Large intestine (tissue), 3 donors: ENCODE measurements around the gene DNAJC5. TPM values are rescaled to one million over a fixed set of nuclear protein-coding genes. Genes with fewer than 3 reads are reported as not detected.
A peak's percentile ranks its signal among the peaks of the same experiment; 100 is the strongest.
"Not testable (repeated sequence)": the region's sequence is repeated elsewhere in the genome, so short reads cannot be mapped to it uniquely, and the experiment has no call there.

Source experiments
- DNase-seq, 2 donors: peaks; one replicate each; pipeline versions ENCODE4 v3.0.0 to v3.0.0-alpha.2; 2013
- H3K27ac ChIP-seq: one replicate; pipeline ENCODE4 v1.5.1; 2013; ENCODE audit warnings: low read length
- H3K27me3 ChIP-seq: 2 replicates; pipeline ENCODE4 v1.6.1; 2013; ENCODE audit warnings: low read length; ENCODE audit not compliant: control insufficient read depth, insufficient read depth
- H3K36me3 ChIP-seq: 2 replicates; pipeline ENCODE4 v1.6.1; 2013; ENCODE audit warnings: low read length; ENCODE audit not compliant: control insufficient read depth, insufficient read depth
- H3K4me1 ChIP-seq: one replicate; pipeline ENCODE4 v1.6.1; 2013; ENCODE audit warnings: low read length; ENCODE audit not compliant: control insufficient read depth, insufficient read depth
- H3K4me3 ChIP-seq: one replicate; pipeline ENCODE4 v1.5.1; 2013; ENCODE audit warnings: low read length
- H3K9me3 ChIP-seq: one replicate; pipeline ENCODE4 v1.6.1; 2013; ENCODE audit warnings: mild to moderate bottlenecking, low read depth, low read length, moderate library complexity; ENCODE audit not compliant: control insufficient read depth
- WGBS: methylation state at CpG from one replicate; pipeline ENCODE4 v1.1.5; 2013; ENCODE audit warnings: low lambda C conversion rate; ENCODE audit not compliant: insufficient coverage; 5-methylcytosine and 5-hydroxymethylcytosine counted together
- polyA plus RNA-seq: library from polyadenylated mRNA; unstranded; fragments of 120-200 nt; gene quantifications from one replicate; pipeline ENCODE4 v1.2.1, GENCODE V29; 2013

DNAJC5 gene
- polyA plus RNA-seq, 1 donor: 21.9 TPM

DNA sequence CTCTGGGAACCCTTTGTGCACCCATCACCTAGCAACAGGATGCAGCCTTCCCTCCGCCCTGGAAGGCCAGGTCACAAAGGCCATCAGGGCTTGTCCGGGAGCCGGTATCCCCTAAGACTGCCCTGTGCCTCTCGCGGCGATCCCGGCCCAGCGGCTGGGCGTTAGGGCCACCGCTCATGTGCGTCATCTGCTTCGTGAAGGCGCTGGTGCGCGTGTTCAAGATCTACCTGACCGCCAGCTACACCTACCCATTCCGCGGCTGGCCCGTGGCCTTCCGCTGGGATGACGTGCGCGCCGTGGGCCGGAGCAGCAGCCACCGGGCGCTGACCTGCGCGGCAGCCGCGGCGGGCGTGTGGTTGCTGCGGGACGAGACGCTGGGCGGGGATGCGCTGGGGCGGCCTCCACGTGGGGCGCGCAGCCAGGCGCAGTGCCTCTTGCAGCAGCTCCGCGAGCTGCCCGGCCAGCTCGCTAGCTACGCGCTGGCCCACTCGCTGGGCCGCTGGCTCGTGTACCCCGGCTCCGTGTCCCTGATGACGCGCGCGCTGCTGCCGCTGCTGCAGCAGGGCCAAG is 33.5 kb upstream of the DNAJC5 start, which contains the start of gene ABHD16B:
TSS of gene ABHD16B (plus strand) at position 134 of the 570 bp plus-strand sequence. CDS start at position 177, 43 bp downstream.
- H3K27ac ChIP-seq: no peak within 1 kb of the TSS
- 100% methylated on average over 1 of the region's 59 CpGs for WGBS

DNA sequence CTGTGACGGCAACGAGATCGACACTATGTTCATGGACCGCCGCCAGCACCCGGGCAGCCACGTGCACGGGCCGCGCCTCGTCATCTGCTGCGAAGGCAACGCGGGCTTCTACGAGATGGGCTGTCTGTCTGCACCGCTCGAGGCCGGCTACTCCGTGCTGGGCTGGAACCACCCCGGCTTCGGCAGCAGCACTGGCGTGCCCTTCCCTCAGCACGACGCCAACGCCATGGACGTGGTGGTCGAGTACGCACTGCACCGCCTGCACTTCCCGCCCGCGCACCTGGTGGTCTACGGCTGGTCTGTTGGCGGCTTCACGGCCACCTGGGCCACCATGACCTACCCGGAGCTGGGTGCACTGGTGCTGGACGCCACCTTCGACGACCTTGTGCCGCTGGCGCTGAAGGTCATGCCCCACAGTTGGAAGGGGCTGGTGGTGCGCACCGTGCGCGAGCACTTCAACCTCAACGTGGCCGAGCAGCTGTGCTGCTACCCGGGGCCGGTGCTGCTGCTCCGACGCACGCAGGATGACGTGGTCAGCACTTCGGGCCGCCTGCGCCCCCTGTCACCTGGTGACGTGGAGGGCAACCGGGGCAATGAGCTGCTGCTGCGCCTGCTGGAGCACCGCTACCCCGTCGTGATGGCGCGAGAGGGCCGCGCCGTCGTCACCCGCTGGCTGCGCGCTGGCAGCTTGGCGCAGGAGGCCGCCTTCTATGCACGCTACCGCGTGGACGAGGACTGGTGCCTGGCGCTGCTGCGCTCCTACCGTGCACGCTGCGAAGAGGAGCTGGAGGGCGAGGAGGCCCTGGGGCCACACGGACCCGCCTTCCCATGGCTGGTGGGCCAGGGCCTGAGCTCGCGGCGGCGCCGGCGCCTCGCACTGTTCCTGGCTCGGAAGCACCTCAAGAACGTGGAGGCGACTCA is 32.7 kb upstream of the DNAJC5 start:
- no peak overlapping the region for H3K27ac ChIP-seq
- H3K4me1 ChIP-seq: peaks cover 29% of the 10 kb centered on the region
- no peak overlapping the region for H3K4me3 ChIP-seq
- DNase-seq: no peak
- H3K36me3 ChIP-seq: peaks cover 5% of the 10 kb centered on the region
- peaks cover 8% of the 10 kb centered on the region for H3K9me3 ChIP-seq
- no CpG with 5 or more reads among the region's 95 CpGs for WGBS
- H3K27me3 ChIP-seq: peaks cover 8% of the 10 kb centered on the region

More for the DNA sequence above, 33.5 kb upstream of the DNAJC5 start, which contains the start of gene ABHD16B:
- peaks cover 34% of the 10 kb centered on the region for H3K4me1 ChIP-seq
- peaks cover 5% of the 10 kb centered on the region for H3K36me3 ChIP-seq
- peaks cover 8% of the 10 kb centered on the region for H3K9me3 ChIP-seq
- H3K4me3 ChIP-seq: no peak within 1 kb of the TSS
- DNase-seq: no peak
- H3K27me3 ChIP-seq: peaks cover 14% of the 10 kb centered on the region

DNA sequence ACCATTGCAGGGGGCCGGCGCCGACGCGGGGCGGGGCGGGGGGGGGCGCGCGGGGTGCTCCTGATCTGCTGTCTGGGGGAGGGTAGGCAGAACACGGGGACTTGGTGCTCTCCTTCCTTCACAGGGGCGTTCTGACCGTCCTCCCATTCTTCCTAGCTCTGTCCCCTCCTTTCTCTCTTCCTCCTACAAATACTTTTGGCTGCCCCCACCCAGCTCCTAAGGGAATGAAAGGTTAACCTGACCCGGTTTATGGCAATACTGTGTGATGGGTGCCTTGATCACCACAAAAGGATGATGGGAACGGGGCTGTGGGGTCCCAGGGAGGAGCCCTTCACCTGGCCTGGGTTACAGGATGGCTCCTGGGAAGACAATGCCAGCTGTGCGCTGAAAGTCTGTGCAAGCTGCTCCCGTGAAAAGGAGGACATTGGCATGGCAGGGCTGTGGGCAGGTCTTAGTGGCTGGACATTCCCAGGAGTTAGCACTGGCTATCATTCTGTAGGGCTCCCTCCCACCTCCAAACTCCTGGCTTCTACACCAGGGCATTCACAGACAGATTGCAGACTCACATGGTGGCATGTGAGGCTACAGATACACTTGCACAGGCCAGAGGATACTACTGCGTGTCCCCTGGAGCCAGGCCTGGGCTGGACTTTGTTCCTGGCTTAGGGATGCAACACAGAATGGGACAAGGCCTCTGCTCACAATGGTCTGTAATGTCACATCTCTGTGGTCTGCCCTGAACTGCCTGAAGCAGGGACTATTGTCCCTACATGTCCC is 31.7 kb upstream of the DNAJC5 start:
- Histone ChIP-seq H3K27ac (peak overlapping the region; percentile 96), H3K27me3 (peaks cover 2% of the 10 kb centered on the region), H3K4me3 (peak overlapping the region; percentile 98), H3K36me3 (peaks cover 6% of the 10 kb centered on the region), H3K9me3 (peaks cover 8% of the 10 kb centered on the region), H3K4me1 (peaks cover 25% of the 10 kb centered on the region)
- no CpG with 5 or more reads among the region's 18 CpGs for WGBS
- no peak for DNase-seq

DNA sequence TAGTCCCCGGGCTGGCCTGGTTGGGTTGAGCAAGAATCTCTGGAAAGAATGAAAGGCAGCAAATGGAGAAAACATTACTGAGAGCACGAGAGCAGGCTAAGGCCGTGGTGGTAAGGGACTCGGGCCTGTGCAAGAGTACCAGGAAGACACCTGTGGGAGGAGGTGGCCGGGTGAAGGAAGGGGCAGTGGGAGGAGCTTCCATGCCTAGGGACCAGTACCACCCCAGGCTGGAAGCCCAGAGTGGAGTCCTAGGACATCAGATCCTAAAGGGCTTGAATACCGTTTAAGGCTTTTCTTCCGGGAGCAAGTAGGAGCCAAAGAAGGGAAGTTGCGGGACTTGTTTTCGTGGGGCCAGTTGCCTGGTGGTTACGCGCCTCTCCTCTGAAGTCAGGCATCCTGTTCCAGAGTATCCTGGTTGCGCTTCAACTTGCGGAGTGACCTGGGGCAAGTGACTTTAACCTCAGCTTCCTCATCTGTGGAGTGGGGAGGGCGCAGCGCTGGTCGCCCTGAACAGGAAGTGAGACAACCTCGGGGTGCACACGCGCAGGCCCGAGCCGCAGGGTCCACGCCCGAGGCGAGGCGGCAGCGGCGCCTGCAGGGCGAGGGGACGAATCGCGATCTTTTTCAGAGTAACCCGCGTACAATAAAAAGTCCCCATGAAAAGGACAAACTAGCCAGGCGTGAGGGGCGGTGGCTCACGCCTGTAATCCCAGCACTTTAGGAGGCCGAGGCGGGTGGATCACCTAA is 31.0 kb upstream of the DNAJC5 start:
- Histone ChIP-seq H3K36me3 (peaks cover 14% of the 10 kb centered on the region), H3K4me3 (peak overlapping the region; percentile 98), H3K9me3 (peaks cover 8% of the 10 kb centered on the region), H3K27me3 (no peaks in the 10 kb centered on the region), H3K4me1 (peaks cover 17% of the 10 kb centered on the region), H3K27ac (peak overlapping the region; percentile 96)
- WGBS: no CpG with 5 or more reads among the region's 38 CpGs
- peak; percentile 89 to 94 for DNase-seq

DNA sequence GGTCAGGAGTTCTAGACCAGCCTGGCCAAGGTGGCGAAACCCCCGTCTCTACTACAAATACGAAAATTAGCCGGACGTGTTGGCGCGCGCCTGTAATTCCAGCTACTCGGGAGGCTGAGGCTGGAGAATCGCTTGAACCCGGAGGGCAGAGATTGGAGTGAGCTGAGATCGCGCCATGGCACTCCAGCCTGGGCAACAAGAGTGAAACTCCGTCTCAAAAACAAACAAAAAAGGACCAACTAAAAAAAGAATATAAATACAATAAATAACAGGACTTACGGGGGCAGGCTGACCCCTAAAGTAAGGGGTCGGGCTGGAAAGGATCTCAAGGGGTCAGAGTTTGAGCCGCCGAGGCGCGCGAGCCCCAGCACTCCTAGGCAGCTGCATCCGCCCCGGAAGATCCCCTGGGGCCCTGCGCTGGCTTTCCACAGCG is 30.4 kb upstream of the DNAJC5 start:
- no peaks in the 10 kb centered on the region for H3K27me3 ChIP-seq
- peaks cover 11% of the 10 kb centered on the region for H3K4me1 ChIP-seq
- peak overlapping the region; percentile 98 for H3K4me3 ChIP-seq
- H3K36me3 ChIP-seq: peaks cover 20% of the 10 kb centered on the region
- WGBS: 0% methylated on average over 2 of the region's 25 CpGs
- DNase-seq: no peak
- peaks cover 8% of the 10 kb centered on the region for H3K9me3 ChIP-seq
- H3K27ac ChIP-seq: peak overlapping the region; percentile 96

DNA sequence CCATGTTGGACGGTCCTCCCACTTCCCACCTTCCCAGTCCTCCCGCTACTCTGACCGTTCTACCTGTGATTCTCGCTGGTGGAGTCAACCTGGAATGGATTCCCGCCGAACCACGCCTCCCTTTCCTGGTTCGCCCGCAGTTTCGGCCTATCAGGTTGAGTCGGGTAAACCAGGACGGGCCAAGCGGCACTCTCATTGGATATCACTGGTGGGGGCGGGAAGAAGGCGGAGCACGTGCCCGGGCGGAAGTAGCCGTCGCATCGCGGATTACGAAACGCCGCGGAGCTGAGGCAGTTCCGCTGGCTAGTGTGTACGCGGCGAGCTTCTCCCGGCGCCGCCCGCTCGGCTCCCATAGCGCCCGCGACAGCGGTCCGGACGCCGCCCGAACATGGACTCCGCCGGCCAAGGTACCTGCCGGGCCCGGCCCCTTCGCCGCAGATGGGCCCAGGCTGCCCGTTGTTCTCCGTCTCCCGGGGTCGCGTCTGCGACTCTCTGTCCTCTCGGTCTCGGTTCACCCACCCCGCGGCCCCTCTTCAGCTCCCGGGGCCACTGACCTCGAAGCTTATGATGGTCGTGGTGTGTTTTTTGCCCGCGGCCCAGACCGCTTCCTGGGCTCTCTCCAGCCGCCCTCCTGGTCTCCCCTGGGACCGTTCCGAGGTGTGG is 29.8 kb upstream of the DNAJC5 start, which contains the start of gene TPD52L2:
TSS of gene TPD52L2 (plus strand) at position 293 of the 663 bp plus-strand sequence. CDS start at position 389, 96 bp downstream.
- peaks cover 8% of the 10 kb centered on the region for H3K9me3 ChIP-seq
- WGBS: no CpG with 5 or more reads among the region's 68 CpGs
- no peaks in the 10 kb centered on the region for H3K27me3 ChIP-seq
- H3K27ac ChIP-seq: peak within 1 kb of the TSS; percentile 97
- DNase-seq: peak; percentile 99 to 100
- peaks cover 22% of the 10 kb centered on the region for H3K36me3 ChIP-seq
- peak within 1 kb of the TSS; percentile 98 for H3K4me3 ChIP-seq
- H3K4me1 ChIP-seq: peaks cover 11% of the 10 kb centered on the region

DNA sequence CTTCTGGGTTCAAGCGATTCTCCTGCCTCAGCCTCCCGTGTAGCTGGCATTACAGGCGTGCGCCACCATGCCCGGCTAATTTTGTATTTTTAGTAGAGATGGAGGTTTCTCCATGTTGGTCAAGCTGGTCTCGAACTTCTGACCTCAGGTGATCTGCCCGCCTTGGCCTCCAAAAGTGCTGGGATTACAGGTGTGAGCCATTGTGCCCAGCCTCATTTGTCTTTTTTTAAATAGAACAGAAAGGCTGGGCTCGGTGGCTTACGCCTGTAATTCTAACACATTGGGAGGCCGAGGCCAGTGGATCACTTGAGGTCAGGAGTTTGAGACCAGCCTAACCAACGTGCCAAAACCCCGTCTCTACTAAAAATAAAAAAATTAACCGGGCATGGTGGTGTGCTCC is 27.9 kb upstream of the DNAJC5 start:
- H3K27me3 ChIP-seq: not testable (repeated sequence)
- peaks cover 26% of the 10 kb centered on the region for H3K36me3 ChIP-seq

DNA sequence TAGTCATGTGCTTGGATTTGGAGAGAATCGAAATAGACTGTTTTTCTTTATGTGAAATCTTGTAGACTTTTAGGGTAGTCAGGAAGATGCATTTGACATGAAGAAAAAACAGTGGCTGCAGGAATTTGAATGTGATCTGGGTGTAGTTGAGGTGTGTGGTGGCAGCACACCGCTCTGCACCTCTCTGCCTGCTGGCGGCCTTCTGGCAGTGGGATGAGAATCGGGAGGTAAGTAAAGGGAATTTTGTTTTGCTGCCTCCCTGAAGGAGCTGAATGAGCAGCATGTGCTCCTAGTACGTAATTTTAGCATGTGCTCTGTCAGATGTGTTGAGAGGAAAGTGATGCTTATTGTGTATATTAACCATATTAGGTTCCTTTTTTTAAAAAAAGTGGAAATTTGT is 26.7 kb upstream of the DNAJC5 start:
- Histone ChIP-seq H3K4me3 (no peak overlapping the region), H3K4me1 (peaks cover 7% of the 10 kb centered on the region), H3K27ac (no peak overlapping the region), H3K36me3 (peaks cover 31% of the 10 kb centered on the region), H3K27me3 (no peaks in the 10 kb centered on the region), H3K9me3 (no peaks in the 10 kb centered on the region)
- 91% methylated on average over 4 of the region's 5 CpGs for WGBS
- no peak for DNase-seq

More for the DNA sequence above, 27.9 kb upstream of the DNAJC5 start:
- DNase-seq, H3K9me3 ChIP-seq, H3K27ac ChIP-seq, H3K4me3 ChIP-seq: not testable (repeated sequence)
- WGBS: no CpG with 5 or more reads among the region's 13 CpGs
- peaks cover 11% of the 10 kb centered on the region for H3K4me1 ChIP-seq

DNA sequence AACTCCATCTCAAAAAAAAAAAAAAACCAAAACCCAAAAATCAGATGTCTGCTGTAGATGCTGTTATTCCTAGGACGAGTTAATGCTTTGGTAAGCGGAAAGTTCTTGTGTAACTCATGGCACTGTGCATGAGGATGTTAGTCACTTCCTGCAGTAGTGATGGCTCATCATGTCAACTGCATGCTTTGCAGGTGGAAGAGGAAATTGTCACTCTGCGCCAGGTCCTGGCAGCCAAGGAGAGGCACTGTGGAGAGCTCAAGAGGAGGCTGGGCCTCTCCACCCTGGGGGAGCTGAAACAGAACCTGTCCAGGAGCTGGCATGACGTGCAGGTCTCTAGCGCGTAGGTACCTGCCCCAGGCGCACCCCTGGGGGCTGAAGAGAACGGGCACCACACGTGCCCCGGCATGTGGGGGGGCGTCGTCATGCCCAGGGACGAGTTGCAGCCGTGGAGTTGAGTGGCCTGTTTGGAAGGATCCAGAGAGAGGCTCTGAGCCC is 21.4 kb upstream of the DNAJC5 start:
- WGBS: 67% methylated on average over 1 of the region's 14 CpGs
- no peak for DNase-seq
- no peak overlapping the region for H3K4me3 ChIP-seq
- H3K27ac ChIP-seq: no peak overlapping the region
- H3K4me1 ChIP-seq: no peaks in the 10 kb centered on the region
- H3K9me3 ChIP-seq: no peaks in the 10 kb centered on the region
- peaks cover 68% of the 10 kb centered on the region for H3K36me3 ChIP-seq
- H3K27me3 ChIP-seq: no peaks in the 10 kb centered on the region
